Daoy (cell line): ENCODE results near the gene RHOBTB1. TPM values are rescaled to one million over a fixed set of nuclear protein-coding genes. Genes with fewer than 3 reads are reported as not detected.

ENCODE experiments used
- DNase-seq: peaks from one replicate; pipeline ENCODE4 v3.0.0-alpha.2; 2015; ENCODE audit warnings: low read depth
- total RNA-seq: library from RNA; depleted of rRNA; stranded (reverse); fragments of >200 nt; shearing (Covaris generic); gene quantifications from 2 replicates; pipeline ENCODE4 v1.2.3, GENCODE V29; 2014; rRNA removed

The RHOBTB1 gene
- total RNA-seq, 1 experiment from 2014 or later = 4.2 TPM

- peak; percentile 31 for DNase-seq
These were observed 123.8 kb downstream of the RHOBTB1 start for GRCh38 chr10:60820093-60820754.

Other genes with a start within 250 kb of the RHOBTB1 start
- gene CDK1, start 165.7 kb downstream of the RHOBTB1 start, total RNA-seq = 173 and 191 TPM in 2 replicates